CD14-positive monocyte (primary cell): ENCODE measurements around the gene MSL2. TPM values are rescaled to one million over a fixed set of nuclear protein-coding genes. Genes with fewer than 3 reads are reported as not detected.

Experiments used
- DNase-seq, 3 donors: peaks; one replicate each; pipeline ENCODE4 v3.0.0-alpha.2; 2011 to 2022
- H2AFZ ChIP-seq: 2 replicates; pipeline ENCODE4 v1.6.0; 2012; ENCODE audit warnings: mild to moderate bottlenecking, low read depth, low read length, inconsistent platforms; ENCODE audit not compliant: insufficient read depth, poor library complexity, severe bottlenecking
- H3K27ac ChIP-seq, 2 donors: 1 replicate in 1 of 2; 2 replicates in 1 of 2; pipeline ENCODE4 v1.5.1; 2012 to 2013; ENCODE audit warnings: low read length in 2 of 2, control low read depth in 1 of 2, inconsistent platforms in 1 of 2, low read depth in 1 of 2, mild to moderate bottlenecking in 1 of 2
- H3K27me3 ChIP-seq, 2 donors: one replicate each; pipeline versions ENCODE4 v1.6.0 to v1.6.1; 2011 to 2013; ENCODE audit warnings: low read length in 2 of 2; ENCODE audit not compliant: control insufficient read depth in 2 of 2, insufficient read depth in 2 of 2
- H3K36me3 ChIP-seq, 2 donors: replicated peaks in 1 of 2; 1 replicate in 1 of 2; 2 replicates in 1 of 2; pipeline versions ENCODE4 v1.5.1 to v1.6.1; 2012 to 2013; ENCODE audit warnings: low read length in 2 of 2, control low read depth in 1 of 2, inconsistent platforms in 1 of 2, mild to moderate bottlenecking in 1 of 2; ENCODE audit not compliant: insufficient read depth in 2 of 2, control insufficient read depth in 1 of 2
- H3K4me1 ChIP-seq, 2 donors: 1 replicate in 1 of 2; 2 replicates in 1 of 2; pipeline versions ENCODE4 v1.5.1 to v1.6.1; 2012 to 2013; ENCODE audit warnings: low read length in 2 of 2, control low read depth in 1 of 2, inconsistent platforms in 1 of 2, mild to moderate bottlenecking in 1 of 2, moderate library complexity in 1 of 2; ENCODE audit not compliant: insufficient read depth in 2 of 2, control insufficient read depth in 1 of 2
- H3K4me2 ChIP-seq: replicated peaks from 2 replicates; pipeline ENCODE3; 2012; ENCODE audit warnings: low read length, moderate library complexity, mild to moderate bottlenecking; ENCODE audit not compliant: poor library complexity, severe bottlenecking; ENCODE audit errors: extremely low read depth
- H3K4me3 ChIP-seq, 3 experiments: fragments of 200-600 bp in 1 of 3; sonication (generic) in 1 of 3; replicated peaks in 1 of 3; 1 replicate in 2 of 3; 2 replicates in 1 of 3; pipeline ENCODE4 v1.5.1; 2011 to 2013; ENCODE audit warnings: low read length in 3 of 3, mild to moderate bottlenecking in 3 of 3, control low read depth in 2 of 3, low read depth in 2 of 3, inconsistent platforms in 1 of 3, moderate library complexity in 1 of 3
- H3K79me2 ChIP-seq: 2 replicates; pipeline ENCODE4 v1.6.0; 2012; ENCODE audit warnings: mild to moderate bottlenecking, control low read depth, inconsistent platforms, low read length, moderate library complexity; ENCODE audit not compliant: insufficient read depth
- H3K9ac ChIP-seq: 2 replicates; pipeline ENCODE4 v1.6.0; 2017; ENCODE audit warnings: low read length, mild to moderate bottlenecking; ENCODE audit not compliant: insufficient read depth, poor library complexity, severe bottlenecking
- H3K9me3 ChIP-seq, 2 donors: replicated peaks in 1 of 2; 1 replicate in 1 of 2; 2 replicates in 1 of 2; pipeline versions ENCODE4 v1.5.1 to v1.6.1; 2012 to 2013; ENCODE audit warnings: low read length in 2 of 2, control low read depth in 1 of 2; ENCODE audit not compliant: control insufficient read depth in 1 of 2, insufficient read depth in 1 of 2
- H4K20me1 ChIP-seq: 2 replicates; pipeline ENCODE4 v1.6.0; 2012; ENCODE audit warnings: mild to moderate bottlenecking, low read length, control low read depth, moderate library complexity; ENCODE audit not compliant: insufficient read depth
- H3K27ac Mint-ChIP-seq, 7 donors: one replicate each; pipeline ENCODE4 v1.8.0; 2020; ENCODE audit warnings: mild to moderate bottlenecking in 7 of 7, mixed read lengths in 7 of 7, moderate library complexity in 6 of 7, inconsistent platforms in 2 of 7
- H3K27me3 Mint-ChIP-seq, 3 donors: one replicate each; pipeline ENCODE4 v1.8.0; 2021 to 2022; ENCODE audit warnings: low read depth in 3 of 3, mild to moderate bottlenecking in 3 of 3, mixed read lengths in 3 of 3, moderate library complexity in 3 of 3, inconsistent platforms in 1 of 3
- H3K36me3 Mint-ChIP-seq, 2 donors: one replicate each; pipeline ENCODE4 v1.8.0; 2020; ENCODE audit warnings: mixed read lengths in 2 of 2, inconsistent platforms in 1 of 2, mild to moderate bottlenecking in 1 of 2
- H3K4me1 Mint-ChIP-seq: one replicate; pipeline ENCODE4 v1.8.0; 2020; ENCODE audit warnings: mild to moderate bottlenecking, mixed read lengths
- H3K4me3 Mint-ChIP-seq, 2 donors: one replicate each; pipeline ENCODE4 v1.8.0; 2020; ENCODE audit warnings: mild to moderate bottlenecking in 2 of 2, mixed read lengths in 2 of 2, moderate library complexity in 1 of 2
- H3K9me3 Mint-ChIP-seq, 7 donors: one replicate each; pipeline ENCODE4 v1.8.0; 2020 to 2022; ENCODE audit warnings: mixed read lengths in 7 of 7, mild to moderate bottlenecking in 6 of 7, moderate library complexity in 6 of 7, inconsistent platforms in 2 of 7
- CTCF ChIP-seq: fragments of 200-600 bp; IDR thresholded peaks from one replicate; pipeline ENCODE4 v1.8.0; 2022; ENCODE audit warnings: antibody characterized with exemption, mild to moderate bottlenecking
- WGBS: methylation state at CpG from one replicate; pipeline ENCODE4 v1.1.5; 2013; ENCODE audit warnings: missing lambda C conversion rate; ENCODE audit not compliant: insufficient coverage; 5-methylcytosine and 5-hydroxymethylcytosine counted together
- intact Hi-C, 2 donors: fragments of 100-400 bp; cut with micrococcal nuclease; formaldehyde crosslinking; loops; one replicate each; pipeline versions ENCODE4 v1.15.0 to v1.15.1; 2023
- polyA plus RNA-seq, 3 donors: library from polyadenylated mRNA; depleted of rRNA in 1 of 3; unstranded in 2 of 3; stranded (reverse) in 1 of 3; fragments of 300-500 nt in 2 of 3; fragments of >200 nt in 1 of 3; fragmentation: Illumina TruSeq in 2 of 3; gene quantifications; 1 replicate in 2 of 3; 2 replicates in 1 of 3; pipeline ENCODE4 v1.2.3, GENCODE V29; 2012 to 2021

MSL2 gene
- polyA plus RNA-seq, 3 donors, result 13.3 to 25.5 (median 15.9) TPM

- no peak for DNase-seq
- H3K4me2 ChIP-seq, result no peak overlapping the region
- intact Hi-C loops, result no loop called here
- no peaks in the 10 kb centered on the region for H3K9me3 Mint-ChIP-seq
- no peaks in the 10 kb centered on the region for H3K9me3 ChIP-seq
- H3K27me3 Mint-ChIP-seq, result peaks cover 2 to 6% (median 3%) of the 10 kb centered on the region in 3 donors
- H3K27ac Mint-ChIP-seq, result no peak overlapping the region
- H3K9ac ChIP-seq, result no peak overlapping the region
- 100% methylated on average over 1 of the region's 1 CpG for WGBS
- TF ChIP-seq CTCF, result no peak
- no peak overlapping the region for H3K4me3 Mint-ChIP-seq
- no peaks in the 10 kb centered on the region for H3K4me1 ChIP-seq
- H3K79me2 ChIP-seq, result no peaks in the 10 kb centered on the region
- H3K27me3 ChIP-seq, result no peaks in the 10 kb centered on the region
- no peak overlapping the region for H2AFZ ChIP-seq
- H3K27ac ChIP-seq, result no peak overlapping the region
- H3K36me3 Mint-ChIP-seq, result no peaks in the 10 kb centered on the region
- H3K4me3 ChIP-seq, result no peak overlapping the region
- no peaks in the 10 kb centered on the region for H3K4me1 Mint-ChIP-seq
- H4K20me1 ChIP-seq, result no peaks in the 10 kb centered on the region
- no peaks in the 10 kb centered on the region for H3K36me3 ChIP-seq
Observed at GRCh38 chr3:136237103-136237502, 41.0 kb upstream of the MSL2 start.

GRCh38 chr3:136236109-136236508, 40.0 kb upstream of the MSL2 start:
- H3K4me3 Mint-ChIP-seq, result no peak overlapping the region
- Histone ChIP-seq H4K20me1 (no peaks in the 10 kb centered on the region), H3K4me2 (no peak overlapping the region), H3K27ac (no peak overlapping the region), H3K9ac (no peak overlapping the region), H3K36me3 (no peaks in the 10 kb centered on the region), H3K9me3 (no peaks in the 10 kb centered on the region), H3K27me3 (no peaks in the 10 kb centered on the region), H3K79me2 (no peaks in the 10 kb centered on the region), H3K4me1 (no peaks in the 10 kb centered on the region), H2AFZ (no peak overlapping the region), H3K4me3 (no peak overlapping the region)
- intact Hi-C loops, result no loop called here
- H3K4me1 Mint-ChIP-seq, result no peaks in the 10 kb centered on the region
- DNase-seq, result no peak
- H3K27ac Mint-ChIP-seq, result no peak overlapping the region
- WGBS, result 86% methylated on average over 1 of the region's 2 CpGs
- no peak for TF ChIP-seq CTCF
- H3K36me3 Mint-ChIP-seq, result no peaks in the 10 kb centered on the region
- H3K27me3 Mint-ChIP-seq, result peaks cover 2 to 6% (median 3%) of the 10 kb centered on the region in 3 donors
- H3K9me3 Mint-ChIP-seq, result no peaks in the 10 kb centered on the region
